K562 (cell line): ENCODE measurements around the gene BRMS1.

ENCODE experiments used
- CBX3 ChIP-seq, 2 experiments: IDR thresholded peaks; 1 replicate in 1 of 2; 2 replicates in 1 of 2; pipeline ENCODE4 v1.6.1; 2012; ENCODE audit warnings: inconsistent platforms in 2 of 2, low read length in 2 of 2, borderline replicate concordance in 1 of 2, control low read depth in 1 of 2
- TF ChIP-seq, protein P1 (sequence below), 3 experiments: IDR thresholded peaks in 2 of 3; conservative IDR thresholded peaks in 1 of 3; 2 replicates each; pipeline ENCODE4 v1.5.1; 2011 to 2012; ENCODE audit warnings: low read length in 3 of 3, mild to moderate bottlenecking in 3 of 3, control low read depth in 2 of 3, improper control_type of control experiment in 1 of 3, inconsistent platforms in 1 of 3, low read depth in 1 of 3, mixed read lengths in 1 of 3, moderate library complexity in 1 of 3; ENCODE audit not compliant: insufficient read depth in 2 of 3

GRCh38 chr11:66294626-66295620 lies 50.0 kb downstream of the BRMS1 start:
- TF ChIP-seq, protein P1, sequence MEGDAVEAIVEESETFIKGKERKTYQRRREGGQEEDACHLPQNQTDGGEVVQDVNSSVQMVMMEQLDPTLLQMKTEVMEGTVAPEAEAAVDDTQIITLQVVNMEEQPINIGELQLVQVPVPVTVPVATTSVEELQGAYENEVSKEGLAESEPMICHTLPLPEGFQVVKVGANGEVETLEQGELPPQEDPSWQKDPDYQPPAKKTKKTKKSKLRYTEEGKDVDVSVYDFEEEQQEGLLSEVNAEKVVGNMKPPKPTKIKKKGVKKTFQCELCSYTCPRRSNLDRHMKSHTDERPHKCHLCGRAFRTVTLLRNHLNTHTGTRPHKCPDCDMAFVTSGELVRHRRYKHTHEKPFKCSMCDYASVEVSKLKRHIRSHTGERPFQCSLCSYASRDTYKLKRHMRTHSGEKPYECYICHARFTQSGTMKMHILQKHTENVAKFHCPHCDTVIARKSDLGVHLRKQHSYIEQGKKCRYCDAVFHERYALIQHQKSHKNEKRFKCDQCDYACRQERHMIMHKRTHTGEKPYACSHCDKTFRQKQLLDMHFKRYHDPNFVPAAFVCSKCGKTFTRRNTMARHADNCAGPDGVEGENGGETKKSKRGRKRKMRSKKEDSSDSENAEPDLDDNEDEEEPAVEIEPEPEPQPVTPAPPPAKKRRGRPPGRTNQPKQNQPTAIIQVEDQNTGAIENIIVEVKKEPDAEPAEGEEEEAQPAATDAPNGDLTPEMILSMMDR (IDR thresholded peaks at IDR 0.05 in 2 of 3, conservative IDR thresholded peaks at IDR 0.05 in 1 of 3; ENCODE audit: insufficient read depth in 2 of 3, low read depth in 1 of 3, low read length in 3 of 3): no peak
- TF ChIP-seq CBX3 (IDR thresholded peaks at IDR 0.05; ENCODE audit: borderline replicate concordance in 1 of 2, low read length in 2 of 2): no peak
